Suprapubic skin (tissue), 4 donors: Measurements from ENCODE around the gene DRAP1.

Experiments used
- CTCF ChIP-seq, 2 donors: fragments of 200-600 bp in 1 of 2; fragments of 450-650 bp in 1 of 2; sonication (generic) in 1 of 2; IDR thresholded peaks; one replicate each; pipeline ENCODE4 v1.5.1; 2016 to 2019; ENCODE audit warnings: antibody characterized with exemption in 2 of 2, mild to moderate bottlenecking in 1 of 2, moderate library complexity in 1 of 2
- POLR2A ChIP-seq, 2 donors: fragments of 450-650 bp; IDR thresholded peaks; one replicate each; pipeline ENCODE4 v1.6.1; 2017; ENCODE audit warnings: antibody characterized with exemption in 2 of 2, mild to moderate bottlenecking in 2 of 2, moderate library complexity in 2 of 2
- POLR2AphosphoS5 ChIP-seq, 3 donors: sonication (generic); formaldehyde crosslinking; IDR thresholded peaks; one replicate each; pipeline ENCODE4 v1.6.1; 2017; ENCODE audit warnings: antibody characterized with exemption in 3 of 3

DNA sequence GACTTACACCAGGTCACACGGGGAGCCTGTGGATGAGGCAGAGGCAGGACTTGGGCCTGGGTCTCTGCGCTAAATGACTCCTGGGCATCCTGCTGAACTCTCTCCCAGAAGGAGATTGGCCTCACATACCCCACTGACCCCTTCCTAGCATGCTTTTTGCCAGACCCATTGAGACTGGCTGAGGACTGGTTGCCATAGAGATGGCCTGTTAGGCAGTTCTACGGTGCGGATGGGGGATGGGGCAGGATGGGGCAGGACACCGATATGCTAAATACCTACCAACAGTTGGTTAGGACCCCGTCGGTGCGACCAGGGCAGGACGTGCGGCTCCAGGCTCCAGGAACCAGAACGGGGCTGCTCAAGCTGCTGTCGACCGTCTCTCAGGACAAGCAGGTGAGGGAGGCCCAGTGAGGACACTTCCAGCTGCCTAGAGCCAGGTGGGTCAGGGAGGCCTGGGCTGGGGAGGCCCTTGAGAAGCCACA is 26.2 kb downstream of the DRAP1 start, which contains the start of gene TSGA10IP:
- TF ChIP-seq CTCF (IDR thresholded peaks at IDR 0.05) (no peak), POLR2A (IDR thresholded peaks at IDR 0.05) (no peak), POLR2AphosphoS5 (IDR thresholded peaks at IDR 0.05) (no peak)
